Amniotic epithelial cell (primary cell): ENCODE data around the gene CCDC178.
"Not testable (repeated sequence)": the region's sequence is repeated elsewhere in the genome, so short reads cannot be mapped to it uniquely, and the experiment has no call there.

Experiments
- DNase-seq: peaks from one replicate; pipeline ENCODE4 v3.0.0-alpha.2; 2010; ENCODE audit warnings: low read depth

The CCDC178 gene

DNA sequence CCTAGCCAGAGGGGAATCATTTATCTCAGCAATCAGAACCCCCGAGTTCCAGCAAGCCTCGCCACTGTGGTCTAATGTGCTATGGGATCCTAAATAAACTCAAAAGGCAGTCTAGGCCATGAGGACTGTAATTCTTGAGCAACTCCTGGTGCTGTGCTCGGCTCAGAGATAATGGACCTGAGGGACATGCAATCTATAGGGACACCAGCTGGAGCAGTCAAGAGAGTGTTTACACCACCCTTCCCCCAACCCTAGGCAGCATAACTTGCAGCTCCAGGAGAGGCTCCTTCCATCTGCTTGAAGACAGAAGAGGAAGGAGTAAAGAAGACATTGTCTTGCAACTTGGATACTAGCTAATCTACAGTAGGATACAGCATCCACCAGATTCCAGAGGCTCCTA is 442.2 kb downstream of the CCDC178 start:
- no peak for DNase-seq

DNA sequence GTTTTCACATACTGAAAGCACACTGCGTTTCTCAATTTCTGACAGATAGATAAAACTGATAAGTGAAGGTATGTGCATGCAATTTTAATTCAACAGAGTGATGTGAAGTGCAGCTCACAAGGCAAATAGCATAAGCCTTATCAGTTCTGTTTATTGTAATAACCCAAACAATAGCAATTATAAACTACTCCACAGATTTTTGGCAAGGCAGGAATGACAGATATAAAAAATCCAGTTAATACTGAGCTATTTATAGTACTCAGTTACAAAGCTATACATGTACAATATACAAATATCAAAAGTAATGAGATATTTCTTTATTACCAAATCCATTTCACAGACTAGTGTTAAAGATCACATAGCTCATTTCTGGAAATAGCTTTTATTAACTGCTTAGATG is 456.8 kb downstream of the CCDC178 start:
- no peak for DNase-seq

DNA sequence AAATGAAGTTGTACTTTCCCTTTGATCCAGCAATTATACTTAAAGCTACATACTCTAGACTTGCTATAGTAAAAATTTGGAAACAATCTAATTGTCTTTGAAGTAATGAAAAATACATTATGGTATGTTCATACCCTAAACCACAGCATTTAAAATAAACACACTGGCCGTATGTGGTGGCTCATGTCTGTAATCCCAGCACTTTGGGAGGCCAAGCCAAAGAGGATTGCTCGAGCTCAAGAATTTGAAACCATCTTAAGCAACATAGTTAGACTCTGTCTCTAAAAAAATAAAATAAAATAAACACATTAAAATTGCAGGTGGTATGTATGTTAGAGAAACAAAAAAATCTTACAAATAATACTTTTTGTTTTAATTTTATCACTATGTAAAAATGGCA is 459.6 kb downstream of the CCDC178 start:
- DNase-seq: no peak

DNA sequence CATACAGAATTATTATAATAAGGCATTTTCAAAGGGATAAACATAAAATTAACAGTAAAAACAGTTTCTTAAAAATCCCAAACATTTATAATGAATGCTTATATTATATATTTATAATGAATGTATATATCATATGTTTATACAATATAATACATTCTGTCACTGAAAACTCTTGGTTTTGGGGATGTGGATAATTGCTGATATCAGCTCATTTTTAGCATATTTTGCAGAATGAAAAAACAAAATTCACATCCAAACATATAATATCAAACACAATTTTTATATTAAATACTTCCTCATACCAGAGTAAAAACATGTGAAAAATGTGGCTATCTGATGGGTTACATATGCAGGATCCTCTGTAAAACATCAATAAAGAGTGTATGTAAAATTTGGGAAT is 465.0 kb downstream of the CCDC178 start:
- DNase-seq: no peak

DNA sequence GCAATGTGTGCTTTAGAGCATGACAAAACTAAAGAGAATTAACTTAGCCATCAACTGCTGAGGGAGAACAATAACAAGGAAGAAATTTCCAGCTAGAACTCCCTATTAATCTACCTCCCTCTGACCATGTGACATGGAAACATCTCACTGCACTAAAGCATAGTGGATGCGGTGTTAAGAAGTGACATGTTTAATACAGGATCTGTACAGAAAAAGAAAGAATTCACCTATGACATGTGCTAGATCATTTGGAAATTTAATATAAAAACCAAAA is 465.4 kb downstream of the CCDC178 start:
- no peak for DNase-seq

DNA sequence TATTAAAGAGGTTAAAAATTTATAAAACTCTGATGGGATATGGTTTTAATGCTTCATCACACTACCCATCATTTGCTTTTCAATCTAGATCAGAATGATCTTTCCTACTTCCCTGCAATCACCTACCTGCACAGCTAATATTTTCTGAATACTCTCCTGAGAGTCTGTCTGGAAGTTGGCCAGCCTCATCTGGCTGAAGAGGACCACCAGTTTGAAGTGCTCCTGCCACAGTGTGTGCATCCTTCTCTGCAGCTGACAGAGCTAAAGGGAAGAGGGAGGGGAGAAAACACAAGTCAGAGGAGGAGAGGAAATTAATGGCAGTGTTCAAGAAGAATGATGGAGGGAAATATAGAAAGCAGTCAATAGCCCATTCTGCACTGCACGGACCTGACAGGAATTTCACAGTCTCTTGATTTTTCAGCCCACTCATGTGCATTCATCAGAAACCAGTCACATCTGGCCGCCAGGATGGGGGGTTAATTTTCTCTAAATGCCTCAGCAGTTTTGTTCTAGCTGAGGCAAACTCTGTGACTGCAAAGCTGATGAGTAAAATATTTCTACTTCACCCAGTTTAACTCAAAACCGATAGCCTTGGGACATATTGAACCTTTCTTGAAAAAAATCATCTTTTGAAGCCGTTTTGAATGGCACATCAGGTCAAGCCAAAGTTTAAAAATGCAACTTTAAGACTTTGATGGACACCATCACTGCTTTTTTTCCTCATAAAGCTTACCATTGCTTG is 465.9 kb downstream of the CCDC178 start:
- no peak for DNase-seq

DNA sequence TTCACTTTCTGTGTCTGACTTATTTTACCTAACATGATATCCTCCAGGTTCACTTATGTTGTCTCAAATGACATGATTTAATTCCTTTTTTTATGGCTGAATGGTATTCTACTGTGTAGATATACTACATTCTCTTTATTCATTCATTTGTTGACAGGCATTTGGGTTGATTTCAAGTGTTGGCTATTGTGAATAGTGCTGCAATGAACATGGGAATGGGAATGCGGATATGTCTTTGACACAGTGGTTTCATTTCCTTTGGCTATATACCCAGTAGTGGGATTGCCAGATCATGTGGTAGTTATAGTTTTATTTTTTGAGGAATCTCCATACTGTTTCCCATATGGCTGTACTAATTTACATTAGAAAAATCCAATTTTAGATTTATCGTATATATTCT is 472.3 kb downstream of the CCDC178 start:
- no peak for DNase-seq

DNA sequence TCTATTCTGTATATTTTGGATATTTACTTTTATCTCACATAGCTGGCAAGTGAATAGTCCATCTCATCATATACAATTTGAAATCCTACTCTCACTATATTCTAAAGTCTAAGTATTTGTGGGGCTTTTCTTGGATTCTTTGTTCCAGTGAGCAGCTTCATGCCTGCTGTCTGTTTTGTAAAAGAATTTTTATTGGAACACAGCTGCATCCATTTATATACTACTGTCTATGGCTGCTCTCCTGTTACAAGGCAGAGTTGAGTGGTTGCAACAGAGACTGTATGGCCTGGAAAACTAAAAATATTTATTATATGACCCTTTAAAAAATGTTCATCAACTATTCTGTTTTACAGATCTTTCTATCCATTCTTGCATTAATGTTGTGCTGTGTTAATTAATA is 474.4 kb downstream of the CCDC178 start:
- DNase-seq: no peak

DNA sequence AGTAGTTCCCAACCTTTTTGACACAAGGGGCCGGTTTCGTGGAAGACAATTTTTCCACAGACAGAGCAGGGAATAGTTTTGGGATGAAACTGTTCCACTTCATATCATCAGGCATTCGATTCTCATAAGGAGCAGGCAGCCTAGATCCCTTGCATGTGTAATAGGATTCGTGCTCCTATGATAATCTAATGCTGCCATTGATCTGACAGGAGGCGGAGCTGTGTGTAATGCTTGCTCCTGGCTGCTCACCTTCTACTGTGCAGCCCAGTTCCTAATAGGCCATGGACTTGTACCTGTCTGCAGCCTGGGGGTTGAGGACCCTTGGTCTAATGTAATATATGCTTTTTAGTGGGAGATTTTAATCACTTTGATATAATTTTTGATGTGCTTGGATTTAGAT is 479.0 kb downstream of the CCDC178 start:
- DNase-seq: no peak

DNA sequence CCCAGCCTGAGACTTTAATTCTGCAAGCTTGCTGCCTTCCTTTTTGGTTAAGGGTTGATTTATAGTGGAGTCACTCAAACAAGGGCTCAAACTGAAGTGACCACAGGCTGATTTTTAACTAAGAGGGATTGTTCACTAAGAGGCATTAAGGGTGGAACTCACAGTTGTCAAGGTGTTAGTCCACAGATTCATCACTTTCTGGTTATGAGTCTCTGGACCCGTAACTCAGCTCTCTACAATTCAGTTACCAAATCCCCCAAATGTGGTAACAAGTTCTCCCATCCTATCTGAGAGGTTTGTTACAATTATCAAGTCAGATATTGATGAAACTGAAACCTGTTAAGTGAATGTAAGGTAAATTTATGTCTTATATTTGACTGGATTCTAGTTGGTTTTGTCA is 481.8 kb downstream of the CCDC178 start:
- no peak for DNase-seq

DNA sequence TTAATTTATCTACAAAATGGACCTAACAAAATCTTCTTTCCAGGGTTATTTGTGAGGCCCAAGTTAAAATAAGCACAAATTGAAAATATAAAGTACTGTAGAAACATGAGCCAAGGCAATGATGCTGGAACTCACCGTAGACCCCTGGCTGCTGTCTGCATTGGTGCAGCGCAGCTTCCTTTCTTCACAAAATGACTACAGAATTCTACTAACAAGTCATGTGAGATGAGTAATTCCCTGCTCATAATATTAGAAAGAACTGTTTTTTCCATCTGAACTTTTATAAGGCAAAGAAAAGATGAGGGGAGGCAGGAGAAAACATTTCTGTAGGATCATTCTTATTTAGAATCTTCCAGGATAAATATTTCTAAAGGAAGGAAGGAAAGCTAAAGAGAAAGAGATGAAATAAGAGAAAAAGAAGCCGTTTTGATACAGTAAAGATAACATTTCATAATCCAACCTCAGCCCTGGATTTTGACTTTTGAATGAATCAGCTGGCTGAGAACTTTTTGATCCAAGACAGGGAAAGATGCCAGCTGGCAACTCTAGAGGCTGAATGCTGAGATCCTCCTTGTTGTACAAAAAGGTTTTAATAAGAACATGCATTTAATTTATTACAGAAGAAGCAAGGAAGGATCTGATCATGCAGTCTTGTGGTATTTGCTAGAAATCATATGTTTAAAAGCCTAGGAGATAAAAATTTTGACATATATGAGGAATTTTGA is 483.8 kb downstream of the CCDC178 start:
- DNase-seq: peak; percentile 56

DNA sequence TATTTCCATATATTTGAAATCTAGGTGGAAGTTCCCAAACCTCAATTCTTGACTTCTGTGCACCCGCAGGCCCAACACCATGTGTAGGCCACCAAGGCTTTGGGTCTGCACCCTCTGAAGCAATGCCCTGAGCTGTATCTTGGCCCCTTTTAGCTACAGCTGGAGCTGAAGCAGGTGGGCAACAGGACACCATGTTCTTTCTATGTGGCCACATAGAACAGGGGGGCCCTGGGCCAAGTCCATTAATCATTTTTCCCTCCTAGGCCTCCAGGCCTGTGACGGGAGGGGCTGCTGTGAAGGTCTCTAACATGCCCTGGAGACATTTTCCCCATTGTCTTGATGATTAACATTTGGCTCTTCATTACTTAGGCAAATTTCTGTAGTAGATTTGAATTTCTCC is 488.2 kb downstream of the CCDC178 start:
- DNase-seq: not testable (repeated sequence)

DNA sequence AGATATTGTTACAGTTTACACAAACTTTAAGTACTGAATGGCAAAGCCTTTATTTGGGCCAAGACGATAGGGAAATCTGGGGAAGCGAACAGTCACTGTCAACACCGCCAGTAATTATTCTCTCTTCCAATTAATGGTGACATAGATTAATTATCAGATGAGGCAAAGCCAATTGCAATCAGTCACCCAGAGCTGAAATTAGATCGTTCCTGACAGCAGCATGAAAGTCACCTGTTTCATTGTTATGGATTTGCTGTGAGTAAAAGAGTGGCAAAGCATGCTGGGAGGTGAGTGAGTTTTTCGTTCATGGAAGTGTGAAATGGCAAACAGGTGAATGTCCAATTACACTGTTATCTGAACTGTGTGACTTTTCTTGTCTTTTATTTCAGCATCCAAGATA is 502.9 kb downstream of the CCDC178 start:
- DNase-seq: no peak

DNA sequence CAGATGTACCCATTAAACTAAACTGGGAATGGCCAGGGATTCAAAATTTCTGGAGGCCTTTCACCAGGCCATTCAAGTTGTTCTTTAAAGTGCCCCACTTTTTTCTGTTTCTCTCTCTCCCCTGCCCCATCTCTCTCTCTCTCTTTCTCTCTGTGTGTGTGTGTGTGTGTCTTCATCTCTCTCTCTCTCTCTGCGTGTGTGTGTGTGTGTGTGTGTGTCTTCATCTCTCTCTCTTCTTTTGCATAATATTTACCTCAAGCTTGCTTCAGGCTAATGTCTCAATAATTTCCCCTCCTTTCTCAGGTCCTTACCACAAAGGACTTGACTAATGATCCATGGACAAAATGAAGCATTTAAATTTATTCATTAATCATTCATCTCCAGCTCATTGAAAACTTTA is 503.5 kb downstream of the CCDC178 start:
- peak; percentile 7 for DNase-seq

DNA sequence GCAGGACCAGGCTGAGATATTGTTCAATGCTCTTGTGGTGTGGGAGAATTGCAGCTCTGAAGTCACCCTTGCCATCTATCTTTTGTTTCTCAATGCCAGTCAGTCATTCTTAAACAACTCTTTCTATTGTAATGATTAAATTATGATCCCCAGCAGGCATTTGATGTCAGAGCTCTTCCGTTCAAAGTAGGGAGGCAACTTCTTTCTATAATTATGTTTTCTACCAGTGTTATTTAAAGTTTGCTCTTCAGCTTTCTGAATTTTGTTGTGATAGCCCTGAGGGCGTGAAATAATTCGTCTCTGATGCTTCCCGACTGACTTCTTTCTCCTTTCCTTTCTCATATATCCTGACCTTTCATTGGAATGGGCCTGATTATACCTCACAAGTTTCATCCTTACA is 506.3 kb downstream of the CCDC178 start:
- no peak for DNase-seq

DNA sequence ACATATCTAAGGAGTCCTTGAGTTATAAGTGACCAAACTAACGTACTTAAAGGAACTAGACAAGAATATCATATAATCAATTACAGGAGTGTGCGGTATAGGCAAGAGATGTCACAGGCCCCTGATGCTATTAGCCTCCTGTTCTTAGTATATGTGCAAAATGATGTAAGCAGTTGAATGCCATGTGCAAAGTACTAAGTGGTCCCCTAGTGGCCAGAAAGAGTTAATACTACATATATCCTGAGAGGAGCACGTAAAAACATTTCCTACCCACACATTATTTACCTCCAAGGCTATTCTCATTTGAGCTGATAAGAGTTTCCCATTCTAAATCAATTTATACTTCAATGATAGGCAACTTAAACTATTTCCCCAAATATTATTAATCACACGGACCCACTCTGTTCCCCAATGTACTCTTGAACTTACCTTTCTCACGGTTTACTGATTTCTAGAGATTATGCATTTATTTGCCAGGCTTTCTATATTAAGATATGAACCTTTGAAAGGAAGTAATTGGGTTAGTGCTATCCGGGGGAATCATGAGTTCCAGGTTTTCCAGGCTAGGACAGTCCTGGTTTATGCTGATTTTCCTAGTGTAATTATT is 509.7 kb downstream of the CCDC178 start:
- DNase-seq: peak; percentile 60

DNA sequence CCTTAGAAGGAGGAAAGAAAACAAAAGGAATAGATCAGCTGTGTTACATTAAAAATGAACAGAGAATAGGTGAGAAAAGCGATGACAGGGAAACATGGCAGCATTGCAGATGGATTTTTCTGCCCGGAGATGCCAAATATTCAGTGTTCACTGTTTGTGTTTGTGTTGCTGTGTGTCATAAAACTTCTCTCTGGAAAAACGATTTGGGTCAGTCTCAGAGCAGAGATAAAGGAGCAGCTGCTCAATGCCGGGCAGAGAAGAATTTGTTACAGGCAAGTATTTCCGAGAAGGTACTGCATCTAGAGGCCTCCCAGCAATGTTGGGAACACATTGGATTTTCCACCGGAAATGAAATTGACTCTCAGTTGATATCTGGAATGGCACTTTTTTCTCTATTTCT is 511.3 kb downstream of the CCDC178 start:
- DNase-seq: no peak

DNA sequence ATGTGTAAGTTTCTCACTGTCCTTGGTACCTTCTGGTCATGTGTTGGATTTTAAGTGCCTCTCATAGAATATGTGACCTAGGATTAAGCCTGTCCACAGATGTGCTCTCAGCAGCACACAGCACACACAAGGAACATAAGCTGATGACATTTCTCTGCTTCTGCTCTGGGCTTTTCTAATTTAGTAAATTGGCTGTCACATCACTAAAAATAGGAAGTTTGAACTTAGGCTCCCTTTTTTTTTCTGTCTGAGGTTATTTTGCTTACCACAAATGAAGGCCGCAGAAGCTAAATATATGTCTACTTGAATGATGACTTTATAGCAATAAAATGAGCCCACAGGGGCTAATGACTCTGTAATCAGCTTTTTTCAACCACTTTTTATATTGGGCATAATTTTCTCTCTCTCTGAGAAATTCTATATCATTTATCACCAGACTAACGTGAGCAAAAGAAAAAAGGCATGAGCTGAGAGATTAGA is 517.5 kb downstream of the CCDC178 start:
- no peak for DNase-seq

DNA sequence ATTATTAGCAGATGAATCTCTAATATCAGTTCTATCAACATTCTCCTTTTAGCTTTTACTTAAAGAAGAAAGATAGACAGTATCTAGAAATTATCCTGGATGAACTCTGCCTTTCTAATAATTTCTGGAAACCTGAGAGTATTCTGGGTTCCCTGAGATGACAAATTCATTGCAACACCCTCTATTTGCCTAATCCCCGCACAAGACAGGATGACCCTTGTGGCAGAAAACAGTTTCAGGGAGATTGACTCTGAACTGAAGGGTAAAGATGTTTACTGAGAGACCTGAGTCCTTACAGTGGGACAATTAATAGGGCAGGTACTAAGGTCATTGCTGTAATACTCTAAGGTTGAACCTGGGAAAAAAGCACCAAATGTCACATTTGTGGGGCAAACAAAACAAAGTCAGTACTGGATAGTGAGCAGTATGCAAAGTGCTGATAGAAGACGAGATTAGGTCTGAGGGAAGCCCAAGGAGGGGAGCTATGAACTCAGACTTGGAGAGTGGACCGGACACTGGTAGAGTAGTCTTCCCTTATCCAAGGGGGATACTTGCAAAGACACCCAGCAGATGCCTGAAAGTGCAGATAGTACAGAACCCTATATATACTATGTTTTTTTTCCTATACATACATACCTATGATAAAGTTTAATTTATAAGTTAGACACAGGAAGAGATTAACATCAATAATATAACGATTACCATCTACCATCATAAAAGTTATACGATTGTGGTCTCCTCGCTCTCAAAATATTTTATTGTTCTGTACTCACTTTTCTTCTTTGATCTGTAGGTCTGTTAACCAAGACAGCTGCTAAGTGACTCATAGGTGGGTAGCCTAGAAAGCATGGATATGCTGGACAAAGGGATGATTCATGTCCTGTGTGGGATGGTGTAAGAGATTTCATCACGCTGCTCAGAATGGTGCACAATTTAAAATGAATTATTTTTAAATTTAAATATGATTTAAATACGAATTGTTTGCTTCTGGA is 519.4 kb downstream of the CCDC178 start:
- peak; percentile 95 for DNase-seq

DNA sequence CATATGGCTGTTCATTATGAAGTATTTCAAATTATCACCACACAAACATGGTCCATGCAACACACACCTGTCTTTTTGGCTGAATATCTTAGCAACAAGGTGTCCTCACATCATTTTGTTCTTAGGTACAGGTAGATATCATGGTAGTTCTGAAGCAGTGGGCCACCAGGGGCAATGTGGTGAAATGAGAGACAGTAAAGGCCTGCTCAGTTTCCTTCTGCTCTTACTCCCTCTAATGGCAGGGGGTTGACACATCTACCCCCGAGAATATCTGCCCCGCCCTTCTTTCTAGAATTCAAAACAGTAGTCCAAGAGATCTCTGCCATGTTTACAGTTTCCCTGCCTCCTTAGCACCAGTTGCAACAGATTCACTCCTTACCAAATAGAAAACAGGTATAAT is 520.7 kb downstream of the CCDC178 start:
- DNase-seq: peak; percentile 10

DNA sequence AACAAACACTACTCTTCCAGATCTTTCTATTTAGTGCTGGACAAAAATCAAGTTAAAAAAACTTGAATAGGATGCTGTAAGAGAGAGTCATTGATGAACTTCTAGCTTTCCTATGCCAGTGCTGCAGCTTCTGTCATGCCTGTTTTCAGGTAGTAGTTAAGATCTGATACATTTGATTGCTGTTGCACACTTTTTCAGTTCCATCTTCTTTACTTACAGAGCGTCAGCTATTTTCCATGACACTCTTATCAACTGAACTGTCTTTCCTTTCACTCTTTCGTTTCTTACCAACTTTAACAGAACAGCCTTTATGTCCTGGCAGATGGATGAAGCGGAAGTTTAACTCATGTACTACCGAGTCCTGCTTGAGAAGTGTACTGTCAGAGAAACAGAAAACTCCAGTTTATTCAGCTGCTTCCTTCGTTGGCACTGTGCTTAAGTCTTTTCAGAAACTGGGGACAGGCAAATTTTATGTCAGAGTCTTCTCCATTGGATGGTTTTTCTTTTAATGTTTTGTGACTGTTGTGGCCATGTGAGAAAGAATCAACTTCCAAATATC is 521.8 kb downstream of the CCDC178 start:
- no peak for DNase-seq

DNA sequence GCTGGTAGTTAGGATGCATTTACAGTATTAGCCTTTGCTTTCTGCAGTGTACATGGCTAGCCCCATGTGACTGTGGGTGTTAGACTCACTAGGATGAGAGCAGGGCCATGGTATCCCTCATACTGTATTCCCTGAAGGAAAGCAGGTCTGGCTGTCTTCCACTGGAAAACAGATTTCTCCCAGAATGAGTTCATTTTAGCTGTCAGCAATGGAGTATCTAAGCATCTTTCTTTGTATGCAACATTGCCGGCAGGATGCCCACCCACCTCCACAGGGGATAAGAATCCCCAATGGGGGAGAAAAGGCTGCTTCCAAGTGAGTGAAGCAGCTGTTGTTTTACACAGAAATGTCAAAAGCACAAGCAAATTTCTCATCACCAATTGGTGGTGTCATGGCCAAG is 525.0 kb downstream of the CCDC178 start:
- DNase-seq: no peak
